Activated naive CD8-positive, alpha-beta T cell treated with anti-CD3 and anti-CD28 coated beads, Interleukin-2, amount 10 ng/mL, durations not matched to agents 7 days and 5 days (primary cell): ENCODE results near the gene KCNH3. TPM values are rescaled to one million over a fixed set of nuclear protein-coding genes. Genes with fewer than 3 reads are reported as not detected.
"Not testable (repeated sequence)": the region's sequence is repeated elsewhere in the genome, so short reads cannot be mapped to it uniquely, and the experiment has no call there.

Experiments
- ATAC-seq: fragments of 150-1000 bp; cut with Tn5 transposase; one replicate; pipeline ENCODE4 v1.10.0; 2021; ENCODE audit warnings: low read depth, moderate library complexity
- POLR2A ChIA-PET: fragments of 350-600 bp; sonication (Branson Sonifier 250); formaldehyde crosslinking; loops from one replicate; lab custom pipeline; 2021; ENCODE audit warnings: antibody characterized with exemption; lab: Charles Lee
- DNase-seq: peaks from one replicate; pipeline ENCODE4 v3.0.0; 2021
- H3K27ac Mint-ChIP-seq: one replicate; pipeline ENCODE4 v1.8.0; 2022; ENCODE audit warnings: mild to moderate bottlenecking, mixed read lengths
- H3K27me3 Mint-ChIP-seq: one replicate; pipeline ENCODE4 v1.8.0; 2022; ENCODE audit warnings: mild to moderate bottlenecking, moderate library complexity, mixed read lengths
- H3K36me3 Mint-ChIP-seq: one replicate; pipeline ENCODE4 v1.8.0; 2021; ENCODE audit warnings: mild to moderate bottlenecking, mixed read lengths
- H3K4me1 Mint-ChIP-seq: one replicate; pipeline ENCODE4 v1.8.0; 2021; ENCODE audit warnings: mixed read lengths
- H3K4me3 Mint-ChIP-seq: one replicate; pipeline ENCODE4 v1.8.0; 2022; ENCODE audit warnings: mild to moderate bottlenecking, moderate library complexity, mixed read lengths
- H3K9me3 Mint-ChIP-seq: one replicate; pipeline ENCODE4 v1.8.0; 2021; ENCODE audit warnings: mixed read lengths
- total RNA-seq, 2 experiments: library from RNA; stranded (reverse); gene quantifications; one replicate each; pipeline ENCODE4 v1.2.3, GENCODE V29; 2021

Gene KCNH3, protein sequence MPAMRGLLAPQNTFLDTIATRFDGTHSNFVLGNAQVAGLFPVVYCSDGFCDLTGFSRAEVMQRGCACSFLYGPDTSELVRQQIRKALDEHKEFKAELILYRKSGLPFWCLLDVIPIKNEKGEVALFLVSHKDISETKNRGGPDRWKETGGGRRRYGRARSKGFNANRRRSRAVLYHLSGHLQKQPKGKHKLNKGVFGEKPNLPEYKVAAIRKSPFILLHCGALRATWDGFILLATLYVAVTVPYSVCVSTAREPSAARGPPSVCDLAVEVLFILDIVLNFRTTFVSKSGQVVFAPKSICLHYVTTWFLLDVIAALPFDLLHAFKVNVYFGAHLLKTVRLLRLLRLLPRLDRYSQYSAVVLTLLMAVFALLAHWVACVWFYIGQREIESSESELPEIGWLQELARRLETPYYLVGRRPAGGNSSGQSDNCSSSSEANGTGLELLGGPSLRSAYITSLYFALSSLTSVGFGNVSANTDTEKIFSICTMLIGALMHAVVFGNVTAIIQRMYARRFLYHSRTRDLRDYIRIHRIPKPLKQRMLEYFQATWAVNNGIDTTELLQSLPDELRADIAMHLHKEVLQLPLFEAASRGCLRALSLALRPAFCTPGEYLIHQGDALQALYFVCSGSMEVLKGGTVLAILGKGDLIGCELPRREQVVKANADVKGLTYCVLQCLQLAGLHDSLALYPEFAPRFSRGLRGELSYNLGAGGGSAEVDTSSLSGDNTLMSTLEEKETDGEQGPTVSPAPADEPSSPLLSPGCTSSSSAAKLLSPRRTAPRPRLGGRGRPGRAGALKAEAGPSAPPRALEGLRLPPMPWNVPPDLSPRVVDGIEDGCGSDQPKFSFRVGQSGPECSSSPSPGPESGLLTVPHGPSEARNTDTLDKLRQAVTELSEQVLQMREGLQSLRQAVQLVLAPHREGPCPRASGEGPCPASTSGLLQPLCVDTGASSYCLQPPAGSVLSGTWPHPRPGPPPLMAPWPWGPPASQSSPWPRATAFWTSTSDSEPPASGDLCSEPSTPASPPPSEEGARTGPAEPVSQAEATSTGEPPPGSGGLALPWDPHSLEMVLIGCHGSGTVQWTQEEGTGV
- total RNA-seq = 1 to 10 TPM; 5.4 to 5.8 TPM

DNA sequence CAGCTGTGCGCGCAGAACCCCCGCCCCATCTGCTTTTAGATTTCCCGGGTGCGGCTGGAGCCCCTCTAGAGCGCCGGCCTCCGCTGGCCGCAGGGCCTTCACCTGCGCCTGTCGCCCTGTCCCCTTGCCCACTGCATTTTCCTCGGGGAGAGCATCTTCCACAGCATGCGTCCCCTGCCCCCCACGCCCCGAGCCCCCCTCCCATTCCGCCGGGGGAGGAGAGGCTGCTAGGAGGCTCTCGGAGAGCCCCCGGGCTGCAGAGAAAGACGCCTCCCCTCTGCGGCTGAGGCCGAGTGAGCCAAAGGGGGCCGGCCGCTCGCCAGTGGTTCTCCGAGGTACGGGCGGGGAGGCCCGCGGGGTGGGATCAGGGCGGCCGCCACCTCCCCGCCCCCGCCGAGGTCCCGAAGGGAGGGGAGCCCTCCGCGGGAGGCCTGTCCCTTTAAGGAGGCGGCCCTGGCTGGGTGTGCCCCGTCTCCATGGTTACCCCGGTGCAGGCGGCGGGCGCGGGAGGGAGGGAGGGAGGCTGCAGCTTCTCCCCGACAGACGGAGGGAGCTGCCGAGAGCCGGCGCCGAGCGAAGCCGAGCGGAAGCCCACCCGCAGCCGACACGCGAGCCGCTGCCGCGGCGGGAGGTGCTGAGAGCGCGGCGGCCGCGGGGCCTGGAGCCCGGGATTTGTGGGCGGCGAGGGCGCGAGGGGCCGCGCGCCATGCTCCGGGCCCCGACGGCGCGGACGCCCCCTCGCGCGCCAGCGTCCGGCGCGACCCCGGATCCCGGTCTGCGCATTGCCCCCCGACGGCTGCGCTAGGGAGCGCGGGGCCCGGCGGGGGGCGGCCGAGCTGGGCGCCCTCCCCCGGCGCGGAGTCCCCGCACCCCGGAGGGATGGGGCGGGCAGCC lies at the start of gene KCNH3:
KCNH3 (plus strand) TSS at position 521 of the 894 bp plus-strand sequence. CDS start 387 bp downstream, outside the sequence.
- DNase-seq = peak; percentile 86
- POLR2A ChIA-PET = interaction anchor here (0.7 to 1.7 kb wide), 3 partner anchors 29 to 406 kb away, joined by 3 to 5 read pairs (median 3); partner anchors contain the start of genes MCRS1 and PRPF40B
- Mint-ChIP-seq H3K27ac (peak within 1 kb of the TSS; percentile 25), H3K36me3 (no peaks in the 10 kb centered on the region), H3K4me3 (peak within 1 kb of the TSS; percentile 75), H3K27me3 (peaks cover 56% of the 10 kb centered on the region), H3K9me3 (no peaks in the 10 kb centered on the region), H3K4me1 (peaks cover 28% of the 10 kb centered on the region)
- peak; percentile 86 for ATAC-seq

DNA sequence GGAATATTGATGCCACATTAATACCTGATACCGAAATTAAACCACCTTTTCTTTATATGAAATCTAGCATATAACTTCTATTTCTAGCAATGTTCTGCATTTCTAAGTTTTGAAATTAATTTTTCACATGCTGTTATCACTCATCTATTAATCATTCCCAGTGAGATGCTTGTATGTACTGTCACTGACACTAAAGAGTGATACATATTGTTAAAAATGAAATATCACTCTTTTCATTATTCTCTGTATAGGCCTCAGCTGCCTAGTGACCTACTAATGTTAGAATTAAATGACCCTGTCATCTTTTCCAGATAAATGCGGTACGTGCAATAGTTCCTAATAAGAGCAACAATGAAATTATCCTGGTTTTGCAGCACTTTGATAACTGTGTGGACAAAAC lies 49.7 kb upstream of the KCNH3 start:
- no peaks in the 10 kb centered on the region for H3K27me3 Mint-ChIP-seq
- POLR2A ChIA-PET = no interaction called here

DNA sequence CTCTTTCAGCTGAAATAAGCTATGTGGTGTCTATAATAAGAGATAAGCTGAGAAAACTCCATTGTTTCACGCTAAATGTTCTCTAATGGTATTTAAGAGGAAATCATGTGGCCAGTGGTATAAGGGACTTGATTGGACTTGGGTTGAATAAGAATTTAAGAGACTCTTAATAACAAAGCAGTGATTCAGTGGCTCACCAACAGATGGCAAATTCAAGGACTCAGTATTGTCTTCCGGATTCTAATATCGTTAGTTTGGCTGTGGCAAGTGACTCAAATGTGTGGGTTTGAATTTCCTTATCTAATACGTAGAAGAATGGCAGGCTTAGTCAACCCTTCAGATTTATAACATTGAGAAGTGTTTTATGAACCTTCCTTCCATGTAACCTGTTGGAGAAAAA lies 49.1 kb upstream of the KCNH3 start:
- H3K36me3 Mint-ChIP-seq = no peaks in the 10 kb centered on the region
- no peak overlapping the region for H3K27ac Mint-ChIP-seq
- POLR2A ChIA-PET = no interaction called here
- no peaks in the 10 kb centered on the region for H3K9me3 Mint-ChIP-seq
- H3K4me3 Mint-ChIP-seq = no peak overlapping the region
- no peaks in the 10 kb centered on the region for H3K4me1 Mint-ChIP-seq
- ATAC-seq (no peak), DNase-seq (no peak)
- H3K27me3 Mint-ChIP-seq = no peaks in the 10 kb centered on the region

More for the DNA sequence above, 49.7 kb upstream of the KCNH3 start:
- DNase-seq = no peak
- no peak for ATAC-seq
- no peaks in the 10 kb centered on the region for H3K36me3 Mint-ChIP-seq
- H3K27ac Mint-ChIP-seq = no peak overlapping the region
- H3K9me3 Mint-ChIP-seq = no peaks in the 10 kb centered on the region
- no peak overlapping the region for H3K4me3 Mint-ChIP-seq
- H3K4me1 Mint-ChIP-seq = no peaks in the 10 kb centered on the region

DNA sequence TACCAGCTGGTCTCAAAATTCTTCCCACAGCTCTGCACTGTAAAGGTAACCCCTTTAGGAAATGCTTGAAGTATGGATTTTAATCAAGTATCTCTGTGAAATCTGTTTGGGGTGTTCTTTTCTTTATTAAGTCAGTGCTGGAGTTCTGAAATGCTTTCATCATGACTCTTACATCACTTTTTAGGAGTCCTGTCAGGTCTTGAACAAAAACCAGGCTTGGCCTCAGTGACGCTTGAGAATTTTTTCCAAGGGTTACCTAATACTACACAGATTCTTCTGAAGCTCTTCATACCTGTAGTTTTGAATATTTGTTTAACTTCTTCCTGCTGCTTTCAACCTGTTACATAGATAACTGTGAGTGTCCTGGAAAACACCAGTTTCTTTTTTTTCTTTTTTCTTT lies 47.0 kb upstream of the KCNH3 start:
- Mint-ChIP-seq H3K27ac (no peak overlapping the region), H3K27me3 (no peaks in the 10 kb centered on the region), H3K9me3 (no peaks in the 10 kb centered on the region), H3K36me3 (peaks cover 2% of the 10 kb centered on the region), H3K4me1 (no peaks in the 10 kb centered on the region), H3K4me3 (no peak overlapping the region)
- ATAC-seq = no peak
- no peak for DNase-seq
- POLR2A ChIA-PET = no interaction called here

DNA sequence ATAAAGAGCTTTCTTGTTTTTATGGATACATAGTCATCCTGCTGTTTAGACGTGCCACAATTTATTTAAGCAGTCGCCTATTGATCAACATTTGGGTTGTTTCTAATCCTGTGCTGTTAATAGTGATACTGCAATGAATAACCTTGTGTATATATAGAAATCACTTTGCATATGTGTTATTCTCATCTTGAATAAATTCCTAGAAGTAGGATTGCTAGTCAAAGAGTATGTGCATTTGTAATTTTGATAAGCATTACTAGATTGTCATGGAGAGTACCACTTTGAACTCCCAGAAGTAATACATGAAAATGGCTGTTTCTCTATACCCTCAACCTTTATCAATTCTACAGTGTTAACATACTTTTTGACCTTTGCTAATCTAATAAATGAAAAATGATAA lies 44.9 kb upstream of the KCNH3 start:
- Mint-ChIP-seq H3K4me3 (no peak overlapping the region), H3K27me3 (no peaks in the 10 kb centered on the region), H3K9me3 (no peaks in the 10 kb centered on the region), H3K27ac (no peak overlapping the region), H3K36me3 (peaks cover 2% of the 10 kb centered on the region), H3K4me1 (no peaks in the 10 kb centered on the region)
- POLR2A ChIA-PET = no interaction called here
- DNase-seq = no peak
- ATAC-seq = no peak

DNA sequence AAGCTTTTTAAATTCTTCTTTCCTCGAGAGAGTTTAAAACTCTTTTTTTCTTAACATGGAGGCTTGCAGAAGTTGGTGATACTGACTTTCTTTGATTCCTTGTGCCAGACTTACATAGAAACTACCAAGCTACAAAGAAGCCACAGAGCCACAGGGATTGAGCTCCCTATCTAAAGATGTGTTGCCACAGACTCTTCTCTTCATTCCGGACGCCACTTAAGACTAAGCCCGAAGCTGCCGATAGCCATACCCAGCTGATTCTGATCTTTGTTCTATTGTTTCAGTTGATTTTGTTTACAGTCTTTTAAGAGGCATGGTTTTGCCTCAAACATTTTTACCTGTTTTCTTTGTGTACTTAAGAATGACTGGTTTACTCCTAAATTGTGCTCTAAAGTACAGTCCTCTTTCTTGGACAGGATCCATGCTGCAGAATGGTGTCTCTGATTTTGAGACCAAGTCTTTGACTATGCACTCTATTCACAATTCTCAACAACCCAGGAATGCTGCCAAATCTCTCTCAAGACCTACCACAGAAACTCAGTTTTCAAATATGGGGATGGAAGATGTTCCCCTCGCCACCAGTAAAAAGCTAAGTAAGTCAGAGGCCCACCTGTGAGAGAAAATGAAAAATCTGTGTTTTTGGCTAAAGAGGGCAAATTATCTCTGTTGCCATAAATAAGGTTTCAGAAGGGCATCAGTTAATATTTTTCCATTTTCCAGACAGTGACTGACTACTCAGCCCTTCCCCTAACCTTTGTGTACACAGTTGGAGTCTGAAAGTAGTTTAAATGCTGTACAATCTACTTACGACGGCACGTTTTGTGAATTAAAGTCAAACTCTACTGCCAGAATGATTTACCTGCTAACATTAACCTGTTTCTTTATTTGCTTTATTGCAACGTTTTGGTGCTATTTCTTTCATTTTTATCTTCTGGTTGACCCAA lies 42.1 kb upstream of the KCNH3 start:
- ATAC-seq = no peak

DNA sequence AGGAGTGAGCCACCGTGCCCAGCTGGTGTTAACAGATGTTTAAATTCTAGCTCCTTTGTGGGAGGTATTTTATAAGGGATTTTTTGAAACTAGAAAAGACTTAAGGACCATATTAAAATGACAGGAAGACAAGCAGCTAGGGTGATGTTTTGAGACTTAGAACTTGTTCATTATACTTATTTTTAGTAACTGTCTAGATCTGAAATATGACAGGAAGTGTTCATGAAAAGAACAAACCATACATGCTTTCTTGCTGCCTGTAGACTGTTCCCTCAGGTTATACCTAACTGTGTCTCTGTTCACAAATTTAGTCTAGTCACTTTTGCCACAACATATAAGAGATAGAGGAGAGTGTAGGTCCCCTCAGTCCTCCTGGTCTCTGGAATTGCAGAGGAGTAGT lies 36.9 kb upstream of the KCNH3 start:
- H3K4me3 Mint-ChIP-seq = no peak overlapping the region
- no peaks in the 10 kb centered on the region for H3K27me3 Mint-ChIP-seq
- peaks cover 3% of the 10 kb centered on the region for H3K4me1 Mint-ChIP-seq
- peaks cover 13% of the 10 kb centered on the region for H3K36me3 Mint-ChIP-seq
- DNase-seq = no peak
- POLR2A ChIA-PET = no interaction called here
- no peaks in the 10 kb centered on the region for H3K9me3 Mint-ChIP-seq
- peak overlapping the region; percentile 54 for H3K27ac Mint-ChIP-seq
- no peak for ATAC-seq

More for the DNA sequence above, 42.1 kb upstream of the KCNH3 start:
- Mint-ChIP-seq H3K27me3 (no peaks in the 10 kb centered on the region), H3K4me3 (no peak overlapping the region), H3K36me3 (peaks cover 9% of the 10 kb centered on the region), H3K27ac (no peak overlapping the region), H3K9me3 (no peaks in the 10 kb centered on the region), H3K4me1 (no peaks in the 10 kb centered on the region)
- POLR2A ChIA-PET = no interaction called here
- no peak for DNase-seq

DNA sequence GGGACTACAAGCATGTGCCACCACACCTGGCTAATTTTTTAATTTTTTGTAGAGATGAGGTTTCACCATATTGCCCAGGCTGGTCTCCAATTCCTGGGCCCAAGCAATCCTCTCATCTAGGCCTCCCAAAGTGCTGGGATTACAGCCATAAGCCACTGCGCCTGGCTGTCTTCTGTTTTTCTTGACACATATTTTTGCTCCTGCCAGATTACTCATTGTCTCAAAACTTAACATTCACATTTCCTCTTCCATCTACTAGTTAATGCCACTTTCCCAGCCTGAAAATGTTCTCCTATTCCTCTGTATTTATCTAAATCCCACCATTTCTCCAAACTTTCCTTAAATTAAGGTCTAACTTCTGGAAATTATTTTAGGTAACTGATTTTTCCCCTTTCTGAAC lies 36.2 kb upstream of the KCNH3 start:
- Mint-ChIP-seq H3K36me3 (peaks cover 13% of the 10 kb centered on the region), H3K27ac (no peak overlapping the region), H3K9me3 (no peaks in the 10 kb centered on the region), H3K4me1 (peaks cover 3% of the 10 kb centered on the region), H3K4me3 (no peak overlapping the region), H3K27me3 (no peaks in the 10 kb centered on the region)
- ATAC-seq = no peak
- POLR2A ChIA-PET = no interaction called here
- DNase-seq = no peak

DNA sequence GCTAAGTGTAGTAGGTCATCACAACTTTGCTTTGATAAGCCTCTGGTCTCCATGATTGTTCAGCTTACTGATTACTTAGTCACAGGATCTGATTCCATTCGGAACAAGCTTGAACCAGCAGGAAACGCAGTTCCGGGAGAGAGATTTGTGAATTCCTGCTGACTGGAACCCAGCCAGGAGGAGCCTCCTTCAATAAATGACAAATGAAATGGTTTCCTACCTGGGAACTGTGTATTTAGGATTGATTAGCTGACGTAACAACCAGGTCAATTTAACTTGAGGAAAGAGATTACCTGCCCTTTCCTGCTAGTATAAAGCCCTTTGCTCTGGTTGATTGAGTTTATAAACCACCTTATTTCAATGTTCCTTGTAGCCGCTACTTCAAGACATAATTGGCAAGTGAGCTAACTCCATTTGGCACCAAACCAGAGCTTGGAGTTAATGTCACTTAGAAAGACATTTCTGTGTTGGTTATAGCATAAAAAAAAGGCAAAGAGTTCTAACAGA lies 35.1 kb upstream of the KCNH3 start:
- DNase-seq = no peak
- POLR2A ChIA-PET = no interaction called here
- H3K4me3 Mint-ChIP-seq = no peak overlapping the region
- no peak for ATAC-seq
- peaks cover 13% of the 10 kb centered on the region for H3K36me3 Mint-ChIP-seq
- H3K27me3 Mint-ChIP-seq = no peaks in the 10 kb centered on the region
- H3K27ac Mint-ChIP-seq = no peak overlapping the region
- no peaks in the 10 kb centered on the region for H3K9me3 Mint-ChIP-seq
- peaks cover 3% of the 10 kb centered on the region for H3K4me1 Mint-ChIP-seq

DNA sequence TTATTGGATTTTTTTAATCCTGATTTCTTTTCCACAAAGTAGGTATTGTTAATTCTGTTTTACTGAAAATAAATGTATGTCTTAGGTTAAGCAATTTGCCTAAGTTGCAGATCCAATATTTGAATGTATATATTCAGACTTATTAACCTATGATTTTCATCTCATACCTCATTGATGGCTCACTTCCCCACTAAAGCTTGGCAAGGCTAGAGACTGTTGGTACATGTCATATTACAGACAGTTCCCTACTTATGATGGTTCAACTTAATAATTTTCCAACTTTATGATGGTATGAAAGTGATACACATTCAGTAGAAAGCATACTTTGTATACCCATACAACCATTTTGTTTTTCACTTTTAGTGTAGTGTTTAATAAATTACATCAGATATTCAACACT lies 33.2 kb upstream of the KCNH3 start:
- H3K27me3 Mint-ChIP-seq = no peaks in the 10 kb centered on the region
- H3K4me1 Mint-ChIP-seq = peaks cover 3% of the 10 kb centered on the region
- H3K36me3 Mint-ChIP-seq = peaks cover 7% of the 10 kb centered on the region
- H3K4me3 Mint-ChIP-seq = no peak overlapping the region
- POLR2A ChIA-PET = no interaction called here
- H3K27ac Mint-ChIP-seq = no peak overlapping the region
- H3K9me3 Mint-ChIP-seq = no peaks in the 10 kb centered on the region
- no peak for ATAC-seq
- DNase-seq = no peak

DNA sequence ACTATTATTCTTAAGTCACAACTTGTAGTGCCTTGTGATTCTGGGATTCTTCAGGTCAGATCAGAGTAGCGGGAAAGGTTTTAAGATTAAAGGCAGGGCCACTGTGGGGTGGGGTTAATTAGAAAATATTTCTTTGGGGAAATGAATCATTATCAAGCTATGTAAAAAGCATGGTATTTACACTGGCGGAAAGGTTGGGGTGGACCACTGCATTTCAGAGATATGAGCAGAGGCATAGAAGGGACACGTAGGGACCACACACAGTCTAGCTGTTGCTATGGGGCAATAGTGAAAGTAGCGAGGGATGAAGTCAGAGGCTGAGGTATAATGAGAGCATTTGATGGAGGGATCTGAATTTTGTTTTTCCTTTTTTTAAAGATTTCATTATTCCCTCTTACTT lies 31.7 kb upstream of the KCNH3 start:
- Mint-ChIP-seq H3K36me3 (peaks cover 5% of the 10 kb centered on the region), H3K4me1 (peaks cover under 1% of the 10 kb centered on the region), H3K9me3 (no peaks in the 10 kb centered on the region), H3K27ac (no peak overlapping the region), H3K4me3 (no peak overlapping the region), H3K27me3 (no peaks in the 10 kb centered on the region)
- POLR2A ChIA-PET = no interaction called here
- DNase-seq = no peak
- no peak for ATAC-seq

DNA sequence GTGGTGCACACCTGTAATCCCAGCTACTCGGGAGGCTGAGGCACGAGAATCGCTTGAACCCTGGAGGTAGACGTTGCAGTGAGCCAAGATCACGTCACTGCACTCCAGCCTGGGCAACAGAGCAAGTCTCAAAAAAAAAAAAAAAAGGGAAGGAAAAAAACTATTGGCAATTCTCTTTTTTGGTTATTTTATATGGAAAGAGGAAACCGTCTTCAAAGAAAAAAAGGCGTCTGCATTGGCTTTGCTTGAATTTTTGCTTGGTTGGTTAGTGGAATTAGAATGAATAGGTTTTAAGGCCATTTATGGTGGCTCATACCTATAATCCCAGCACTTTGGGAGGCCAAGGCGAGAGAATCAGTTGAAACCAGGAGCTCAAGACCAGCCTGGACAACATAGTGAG lies 29.1 kb upstream of the KCNH3 start:
- H3K36me3 Mint-ChIP-seq, POLR2A ChIA-PET, ATAC-seq, H3K27me3 Mint-ChIP-seq, H3K27ac Mint-ChIP-seq, H3K4me3 Mint-ChIP-seq, DNase-seq, H3K4me1 Mint-ChIP-seq, H3K9me3 Mint-ChIP-seq: not testable (repeated sequence)
